Pancreas (tissue), 10 donors: Measurements from ENCODE around the gene ETV2. TPM values are rescaled to one million over a fixed set of nuclear protein-coding genes. Genes with fewer than 3 reads are reported as not detected.

Source experiments
- ATAC-seq, 4 donors: fragments of 200-7000 bp; cut with Tn5 transposase; one replicate each; pipeline versions ENCODE4 v1.8.0 to v1.9.1; 2020; ENCODE audit warnings: mild to moderate bottlenecking in 4 of 4, moderate library complexity in 4 of 4
- DNase-seq, 6 donors: peaks; one replicate each; pipeline ENCODE4 v3.0.0-alpha.2; 2020
- FAIRE-seq: peaks from 2 replicates; lab custom pipeline; 2012; peaks lifted over from hg19 to GRCh38; lab: Jason Lieb, UNC
- H3K27ac ChIP-seq, 4 donors: fragments of 200-600 bp; sonication (generic); 1 replicate in 3 of 4; 2 replicates in 1 of 4; pipeline versions ENCODE4 v1.5.0 to v1.8.0; 2020
- H3K27me3 ChIP-seq, 4 donors: fragments of 200-600 bp; one replicate each; pipeline ENCODE4 v1.8.0; 2021
- H3K36me3 ChIP-seq, 3 donors: fragments of 200-600 bp; sonication (generic) in 1 of 3; one replicate each; pipeline versions ENCODE4 v1.5.0 to v1.8.0; 2020 to 2021
- H3K4me1 ChIP-seq, 3 donors: fragments of 200-600 bp; one replicate each; pipeline ENCODE4 v1.8.0; 2021
- H3K4me3 ChIP-seq, 4 donors: fragments of 200-600 bp; sonication (generic) in 2 of 4; one replicate each; pipeline versions ENCODE4 v1.5.0 to v1.8.0; 2020 to 2021
- H3K9me3 ChIP-seq, 4 donors: fragments of 200-600 bp; one replicate each; pipeline ENCODE4 v1.8.0; 2021
- CTCF ChIP-seq, 4 donors: fragments of 200-600 bp; sonication (generic) in 3 of 4; IDR thresholded peaks; one replicate each; pipeline versions ENCODE4 v1.5.0 to v1.8.0; 2021; ENCODE audit warnings: antibody characterized with exemption in 4 of 4
- WGBS, 2 donors: extraction: QIAGEN DNeasy Blood & Tissue Kit; methylation state at CpG; one replicate each; pipeline ENCODE4 v1.1.7; 2013; 5-methylcytosine and 5-hydroxymethylcytosine counted together
- intact Hi-C, 3 donors: fragments of 100-400 bp; cut with DNase I; formaldehyde crosslinking; loops; one replicate each; pipeline versions ENCODE4 v1.11.1 to v1.14.2; 2022
- polyA plus RNA-seq, 2 donors: library from polyadenylated mRNA; stranded (reverse); fragments of 200-250 nt; gene quantifications; one replicate each; pipeline ENCODE4 v1.2.3, GENCODE V29; 2013
- total RNA-seq, 6 donors: library from RNA; stranded (reverse); fragmentation: NEBNext Ultra II Directional in 4 of 6; extraction: Animal tissue kit (Norgen Biotek cat#: 25700) in 4 of 6; gene quantifications; one replicate each; pipeline versions ENCODE4 v1.2.1 to v1.2.4, GENCODE V29; 2021 to 2023
- donor health status: healthy with polysubstance abuse.
- donor health status: DM: no; HTN: no; CAD: no; lungs with moderate emphysema.
- donor health status: DM: no; HTN: no; CAD: no.
- donor health status: control.
- donor health status: control.
- donor health status: Bipolar disorder and iron deficiency.
- donor health status: DM: yes; HTN: yes; CAD: no.
- donor health status: DM: no; HTN: no; CAD: no.
- donor health status: DM: no; HTN: no; CAD: no.
- donor health status: DM: yes; HTN: yes; CAD: no.

The ETV2 gene
- total and polyA plus RNA-seq, 8 donors: 0.32 to 4.1 (median 1.2) TPM

- intact Hi-C loops: no loop called here
- ATAC-seq (no peak), FAIRE-seq (no peak)
Observed at GRCh38 chr19:35619290-35619923, 22.1 kb upstream of the ETV2 start.

GRCh38 chr19:35620001-35620400 lies 21.5 kb upstream of the ETV2 start:
- Histone ChIP-seq H3K4me3 (no peak overlapping the region), H3K9me3 (no peaks in the 10 kb centered on the region), H3K27me3 (no peaks in the 10 kb centered on the region), H3K36me3 (no peaks in the 10 kb centered on the region), H3K4me1 (no peaks in the 10 kb centered on the region), H3K27ac (no peak overlapping the region)
- intact Hi-C loops: no loop called here
- TF ChIP-seq CTCF (IDR thresholded peaks at IDR 0.05): no peak
- DNase-seq (peak in 1 of 6 donors; percentile 69), ATAC-seq (no peak), FAIRE-seq (no peak)
- WGBS, 2 donors: 90 to 93% methylated on average over 17 of the region's 17 CpGs

More at GRCh38 chr19:35619290-35619923, 22.1 kb upstream of the ETV2 start:
- 96 to 97% methylated on average over 11 to 12 of the region's 12 CpGs for WGBS, 2 donors
- Histone ChIP-seq H3K4me1 (no peaks in the 10 kb centered on the region), H3K9me3 (no peaks in the 10 kb centered on the region), H3K36me3 (no peaks in the 10 kb centered on the region), H3K27me3 (no peaks in the 10 kb centered on the region), H3K27ac (no peak overlapping the region), H3K4me3 (no peak overlapping the region)
- peak in 1 of 6 donors; percentile 60 for DNase-seq
- TF ChIP-seq CTCF (IDR thresholded peaks at IDR 0.05): no peak

- intact Hi-C loops: no loop called here
- Histone ChIP-seq H3K4me1 (no peaks in the 10 kb centered on the region), H3K9me3 (no peaks in the 10 kb centered on the region), H3K27me3 (no peaks in the 10 kb centered on the region), H3K4me3 (no peak overlapping the region), H3K27ac (no peak overlapping the region), H3K36me3 (no peaks in the 10 kb centered on the region)
- no peak for ATAC-seq
- no peak for TF ChIP-seq CTCF (IDR thresholded peaks at IDR 0.05)
- no peak for DNase-seq
- WGBS, 2 donors: 90 to 92% methylated on average over 9 of the region's 9 CpGs
- FAIRE-seq: no peak
Observed at GRCh38 chr19:35621708-35622107, 19.8 kb upstream of the ETV2 start.

DNA sequence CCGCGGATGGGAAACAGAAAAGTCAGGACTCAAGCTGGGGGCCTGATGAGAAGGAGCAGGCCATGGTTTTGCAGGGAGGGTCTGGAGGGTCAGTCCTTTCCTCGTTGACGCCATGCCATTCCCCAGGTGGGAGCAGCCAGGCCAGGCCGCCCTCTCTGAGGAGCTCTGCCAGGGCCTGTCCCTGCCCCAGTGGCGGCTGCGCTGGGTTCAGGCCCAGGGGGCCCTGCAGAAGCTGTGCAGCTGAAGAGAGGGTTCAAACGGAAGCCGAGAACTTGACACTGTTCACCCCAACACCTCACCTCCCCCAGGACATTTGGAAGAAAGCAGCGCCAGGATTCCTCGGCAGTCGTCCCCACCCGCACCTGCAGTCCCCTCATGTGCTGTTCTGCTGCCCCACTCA lies 18.8 kb upstream of the ETV2 start:
- H3K27ac ChIP-seq: no peak overlapping the region
- intact Hi-C loops: no loop called here
- no peak for FAIRE-seq
- H3K36me3 ChIP-seq: no peaks in the 10 kb centered on the region
- H3K27me3 ChIP-seq: no peaks in the 10 kb centered on the region
- no peaks in the 10 kb centered on the region for H3K9me3 ChIP-seq
- no peak overlapping the region for H3K4me3 ChIP-seq
- 87 to 94% methylated on average over 11 to 13 of the region's 13 CpGs for WGBS, 2 donors
- DNase-seq: no peak
- TF ChIP-seq CTCF (IDR thresholded peaks at IDR 0.05): no peak
- no peaks in the 10 kb centered on the region for H3K4me1 ChIP-seq
- ATAC-seq: no peak

DNA sequence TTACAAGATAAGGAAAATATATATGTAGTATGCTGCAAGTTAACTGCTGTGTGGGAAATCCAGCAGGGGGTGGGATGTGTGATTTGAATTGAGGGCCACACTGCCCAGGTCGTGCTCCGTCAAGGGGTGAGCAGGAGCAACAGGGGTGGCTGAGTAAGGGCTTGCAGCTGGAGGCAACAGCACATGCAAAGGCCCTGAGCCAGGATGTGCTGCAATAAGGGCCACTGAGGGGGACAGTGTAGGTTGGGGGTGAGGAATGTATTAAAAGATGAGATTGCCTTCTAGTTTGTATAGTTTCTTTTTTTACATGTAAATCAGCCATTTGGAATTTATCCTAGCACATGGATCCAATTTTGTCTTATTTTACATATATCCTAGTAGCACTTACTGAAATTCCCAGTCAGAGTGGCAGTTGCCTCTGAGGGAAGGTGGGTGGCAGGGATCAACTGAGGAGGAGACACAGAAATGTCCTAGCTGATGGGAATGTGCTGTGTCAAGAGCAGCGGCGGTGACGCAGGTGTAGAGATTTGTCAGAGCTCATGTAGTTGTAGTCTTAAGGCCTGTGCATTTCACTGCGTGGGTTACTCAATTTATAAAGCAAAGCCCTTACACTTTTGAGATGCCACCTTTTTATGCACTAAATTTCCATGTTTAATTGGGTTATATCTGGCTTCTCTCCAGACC lies 18.1 kb upstream of the ETV2 start:
- H3K27me3 ChIP-seq: no peaks in the 10 kb centered on the region
- H3K9me3 ChIP-seq: no peaks in the 10 kb centered on the region
- intact Hi-C loops: no loop called here
- H3K4me1 ChIP-seq: no peaks in the 10 kb centered on the region
- ATAC-seq (no peak), DNase-seq (no peak), FAIRE-seq (no peak)
- H3K36me3 ChIP-seq: no peaks in the 10 kb centered on the region
- no peak for TF ChIP-seq CTCF (IDR thresholded peaks at IDR 0.05)
- WGBS, 2 donors: 85% methylated on average over 6 of the region's 6 CpGs
- no peak overlapping the region for H3K27ac ChIP-seq
- no peak overlapping the region for H3K4me3 ChIP-seq
